Mesendoderm (in vitro differentiated cells): Measurements from ENCODE around the gene DHRS3. TPM values are rescaled to one million over a fixed set of nuclear protein-coding genes. Genes with fewer than 3 reads are reported as not detected.
"Not testable (repeated sequence)": the region's sequence is repeated elsewhere in the genome, so short reads cannot be mapped to it uniquely, and the experiment has no call there.

Experiments used
- DNase-seq: peaks from one replicate; pipeline ENCODE4 v3.0.0; 2013
- H2AK5ac ChIP-seq: 2 replicates; pipeline ENCODE4 v1.6.1; 2013; ENCODE audit warnings: low read length, inconsistent platforms
- H2BK120ac ChIP-seq: 2 replicates; pipeline ENCODE4 v1.6.1; 2013; ENCODE audit warnings: low read depth, mild to moderate bottlenecking, low read length, moderate library complexity, mixed read lengths
- H2BK15ac ChIP-seq: replicated peaks from 2 replicates; pipeline ENCODE4 v1.6.1; 2013; ENCODE audit warnings: low read depth, mild to moderate bottlenecking, moderate library complexity
- H2BK5ac ChIP-seq: 2 replicates; pipeline ENCODE4 v1.6.1; 2013; ENCODE audit warnings: low read length, inconsistent platforms
- H3K18ac ChIP-seq: 2 replicates; pipeline ENCODE4 v1.6.1; 2013; ENCODE audit warnings: mild to moderate bottlenecking, low read length, mixed read lengths
- H3K23ac ChIP-seq: one replicate; pipeline ENCODE4 v1.6.1; 2013; ENCODE audit warnings: low read length
- H3K27ac ChIP-seq: 2 replicates; pipeline ENCODE4 v1.5.1; 2013; ENCODE audit warnings: low read depth, mild to moderate bottlenecking, inconsistent platforms, low read length, moderate library complexity
- H3K27me3 ChIP-seq: 2 replicates; pipeline ENCODE4 v1.6.1; 2013; ENCODE audit warnings: low read length, control low read depth, mild to moderate bottlenecking, inconsistent platforms; ENCODE audit not compliant: insufficient read depth, poor library complexity
- H3K36me3 ChIP-seq: 2 replicates; pipeline ENCODE4 v1.6.1; 2013; ENCODE audit warnings: low read length, inconsistent platforms; ENCODE audit not compliant: control insufficient read depth, insufficient read depth
- H3K4ac ChIP-seq: one replicate; pipeline ENCODE4 v1.6.1; 2013; ENCODE audit warnings: low read depth, mild to moderate bottlenecking, low read length, moderate library complexity
- H3K4me1 ChIP-seq: 2 replicates; pipeline ENCODE4 v1.6.1; 2013; ENCODE audit warnings: low read depth, low read length, inconsistent platforms; ENCODE audit not compliant: control insufficient read depth
- H3K4me2 ChIP-seq: 2 replicates; pipeline ENCODE4 v1.6.1; 2013; ENCODE audit warnings: low read length
- H3K4me3 ChIP-seq: 2 replicates; pipeline ENCODE4 v1.5.1; 2013; ENCODE audit warnings: mild to moderate bottlenecking, low read length
- H3K56ac ChIP-seq: one replicate; pipeline ENCODE4 v1.6.1; 2013; ENCODE audit warnings: low read length
- H3K79me1 ChIP-seq: 2 replicates; pipeline ENCODE4 v1.6.1; 2013; ENCODE audit warnings: low read length, inconsistent platforms
- H3K79me2 ChIP-seq: 2 replicates; pipeline ENCODE4 v1.6.1; 2013; ENCODE audit warnings: mild to moderate bottlenecking, low read length; ENCODE audit not compliant: control insufficient read depth, insufficient read depth
- H3K9ac ChIP-seq: 2 replicates; pipeline ENCODE4 v1.6.1; 2013; ENCODE audit warnings: low read length, inconsistent platforms
- H4K5ac ChIP-seq: one replicate; pipeline ENCODE4 v1.6.1; 2013; ENCODE audit warnings: low read length
- H4K8ac ChIP-seq: one replicate; pipeline ENCODE4 v1.6.1; 2013; ENCODE audit warnings: low read depth, mild to moderate bottlenecking, control low read depth, low read length, moderate library complexity
- WGBS: extraction: QIAGEN DNeasy Blood & Tissue Kit; methylation state at CpG from one replicate; pipeline ENCODE4 v1.1.7; 2013; ENCODE audit warnings: low lambda C conversion rate, missing lambda C conversion rate; ENCODE audit not compliant: insufficient coverage; ENCODE audit errors: extremely low coverage; 5-methylcytosine and 5-hydroxymethylcytosine counted together
- small RNA-seq: library from polyadenylated mRNA; stranded (forward); fragments of <200 nt; extraction: miRNeasy Mini kit (QIAGEN cat#:217004); gene quantifications from one replicate; pipeline ENCODE3, GENCODE V24; 2013; ENCODE audit not compliant: insufficient read depth

The DHRS3 gene

DNA sequence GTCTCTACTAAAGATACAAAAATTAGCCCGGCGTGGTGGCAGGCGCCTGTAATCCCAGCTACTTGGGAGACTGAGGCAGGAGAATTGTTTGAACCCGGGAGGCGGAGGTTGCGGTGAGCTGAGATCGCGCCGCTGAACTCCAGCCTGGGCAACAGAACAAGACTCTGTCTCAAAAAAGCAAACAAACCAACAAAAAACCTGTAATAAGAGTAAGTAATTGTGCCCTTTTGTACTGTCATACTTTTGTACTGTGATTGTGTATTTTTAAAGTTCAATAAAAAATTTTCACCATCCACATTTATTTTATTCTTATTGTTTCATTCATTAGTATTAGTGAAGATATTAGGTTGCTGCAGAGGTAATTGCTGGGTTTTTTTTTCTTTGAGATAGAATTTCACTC lies 95.2 kb downstream of the DHRS3 start:
- not testable (repeated sequence) for H3K79me2 ChIP-seq, H3K4ac ChIP-seq, H3K9ac ChIP-seq, H3K27ac ChIP-seq, H4K5ac ChIP-seq, H3K79me1 ChIP-seq, H3K36me3 ChIP-seq, H3K18ac ChIP-seq, H3K4me1 ChIP-seq, H2BK120ac ChIP-seq, H2BK15ac ChIP-seq, H2AK5ac ChIP-seq, H3K23ac ChIP-seq, H3K56ac ChIP-seq, H3K27me3 ChIP-seq, H3K4me2 ChIP-seq, DNase-seq, H4K8ac ChIP-seq, H3K4me3 ChIP-seq, H2BK5ac ChIP-seq
- no CpG with 5 or more reads among the region's 9 CpGs for WGBS

DNA sequence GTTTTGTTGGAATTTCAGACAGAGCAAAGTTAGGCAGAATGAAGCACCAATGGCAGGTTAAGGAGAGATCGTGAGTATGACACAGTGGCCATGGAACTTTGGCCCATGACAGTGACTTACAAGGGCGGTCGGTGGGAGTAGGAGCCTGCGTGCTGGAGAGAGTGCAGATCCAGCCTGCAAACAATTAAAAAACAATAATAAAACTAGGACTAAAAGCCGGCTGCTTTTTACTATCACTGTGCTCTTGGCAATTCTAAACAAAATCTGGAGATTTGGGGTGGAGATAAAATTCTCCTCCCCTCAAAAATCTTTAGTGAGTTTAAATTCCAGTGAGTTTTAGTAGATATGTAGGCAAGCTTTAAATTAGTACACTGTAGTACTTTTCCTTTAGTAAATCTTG lies 96.9 kb downstream of the DHRS3 start:
- no peak overlapping the region for H3K27ac ChIP-seq
- no peak overlapping the region for H3K4me2 ChIP-seq
- H2AK5ac ChIP-seq: no peak overlapping the region
- no peaks in the 10 kb centered on the region for H3K36me3 ChIP-seq
- H3K9ac ChIP-seq: no peak overlapping the region
- no peak overlapping the region for H2BK120ac ChIP-seq
- H4K8ac ChIP-seq: no peak overlapping the region
- H3K79me2 ChIP-seq: no peaks in the 10 kb centered on the region
- H4K5ac ChIP-seq: no peak overlapping the region
- no peak overlapping the region for H3K23ac ChIP-seq
- no peaks in the 10 kb centered on the region for H3K4me1 ChIP-seq
- H2BK5ac ChIP-seq: no peak overlapping the region
- H3K4ac ChIP-seq: no peak overlapping the region
- H3K27me3 ChIP-seq: no peaks in the 10 kb centered on the region
- no peak overlapping the region for H3K4me3 ChIP-seq
- no peaks in the 10 kb centered on the region for H3K79me1 ChIP-seq
- WGBS: no CpG with 5 or more reads among the region's 5 CpGs
- H2BK15ac ChIP-seq: no peak overlapping the region
- no peak overlapping the region for H3K56ac ChIP-seq
- no peak for DNase-seq
- no peak overlapping the region for H3K18ac ChIP-seq

DNA sequence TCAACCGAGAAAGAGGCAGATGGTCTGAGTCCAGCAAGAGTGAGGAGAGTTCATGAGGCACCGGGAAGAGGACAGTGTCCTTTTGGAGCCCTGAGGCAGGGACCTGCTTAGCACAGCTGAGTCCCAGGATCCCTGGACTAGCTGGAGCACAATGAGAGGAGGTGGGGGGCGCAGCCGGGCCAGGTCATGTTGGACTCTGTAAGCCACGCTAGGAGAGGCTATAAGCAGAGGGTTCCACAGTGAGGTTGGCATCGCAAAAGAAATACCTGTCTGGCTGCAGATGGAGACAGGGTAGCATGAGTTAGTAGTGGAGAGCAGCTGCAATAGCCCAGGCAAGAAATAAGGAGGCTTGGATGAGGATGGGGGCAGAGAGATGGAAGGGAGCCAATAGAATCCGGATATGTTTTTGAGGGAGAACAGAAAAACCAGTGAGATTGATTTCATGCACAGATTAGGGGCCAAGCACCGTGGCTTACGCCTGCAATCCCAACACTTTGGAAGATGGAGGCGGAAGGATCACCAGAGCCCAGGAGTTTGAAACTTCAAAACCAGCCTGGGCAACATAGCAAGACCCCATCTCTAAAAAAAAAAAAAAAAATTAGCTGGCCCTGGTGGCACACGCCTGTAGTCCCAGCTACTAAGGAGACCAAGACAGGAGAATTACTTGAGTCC lies 98.2 kb downstream of the DHRS3 start:
- no peaks in the 10 kb centered on the region for H3K79me1 ChIP-seq
- H3K9ac ChIP-seq: no peak overlapping the region
- H4K5ac ChIP-seq: no peak overlapping the region
- no peak overlapping the region for H4K8ac ChIP-seq
- no peaks in the 10 kb centered on the region for H3K79me2 ChIP-seq
- H3K23ac ChIP-seq: no peak overlapping the region
- no peak overlapping the region for H3K56ac ChIP-seq
- no peak overlapping the region for H3K27ac ChIP-seq
- no peak for DNase-seq
- H3K36me3 ChIP-seq: no peaks in the 10 kb centered on the region
- no peaks in the 10 kb centered on the region for H3K4me1 ChIP-seq
- no peak overlapping the region for H2BK120ac ChIP-seq
- no peak overlapping the region for H3K18ac ChIP-seq
- no peak overlapping the region for H3K4me2 ChIP-seq
- H3K4me3 ChIP-seq: no peak overlapping the region
- no peak overlapping the region for H3K4ac ChIP-seq
- no peak overlapping the region for H2AK5ac ChIP-seq
- no peak overlapping the region for H2BK15ac ChIP-seq
- H3K27me3 ChIP-seq: no peaks in the 10 kb centered on the region
- no CpG with 5 or more reads among the region's 11 CpGs for WGBS
- no peak overlapping the region for H2BK5ac ChIP-seq

DNA sequence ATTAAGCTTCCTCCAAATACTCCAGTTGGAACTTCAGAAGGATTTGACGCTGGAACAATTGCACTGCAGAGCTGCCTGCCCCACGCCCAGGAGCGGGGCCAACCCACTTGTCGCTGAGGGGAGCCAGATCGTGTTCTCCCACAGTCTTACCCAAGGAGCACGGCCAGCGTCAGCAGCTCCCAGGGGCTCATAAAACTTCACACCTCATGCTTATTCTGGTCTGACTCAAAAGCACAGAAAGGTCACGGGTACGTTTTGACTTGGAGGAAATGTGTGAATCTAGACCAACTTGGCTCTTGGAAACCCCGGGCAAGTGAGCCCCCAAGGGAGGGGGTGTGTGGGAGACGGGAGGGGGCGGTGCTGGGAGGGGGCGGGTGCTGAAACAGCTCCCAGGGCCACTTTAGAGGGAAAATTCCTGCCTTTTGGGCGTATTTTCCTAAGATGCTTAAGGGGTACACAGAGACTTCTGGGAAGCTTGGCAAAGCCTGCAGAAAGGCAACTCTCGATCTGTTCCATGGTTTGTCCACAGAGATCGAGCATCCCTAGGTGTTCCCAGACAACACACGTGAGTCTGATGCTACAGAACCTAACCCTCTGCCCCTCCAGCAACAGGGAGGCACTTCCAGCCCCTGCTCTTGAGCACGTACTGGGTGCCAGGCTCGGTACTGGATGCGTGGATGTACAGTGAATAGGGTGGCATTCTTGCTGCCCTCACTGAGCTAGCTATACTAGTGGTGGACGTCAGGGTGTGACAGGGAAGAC lies 98.9 kb downstream of the DHRS3 start:
- Histone ChIP-seq H3K79me2 (no peaks in the 10 kb centered on the region), H3K27me3 (no peaks in the 10 kb centered on the region), H2BK5ac (no peak overlapping the region), H2BK15ac (no peak overlapping the region), H3K36me3 (no peaks in the 10 kb centered on the region), H3K4me2 (no peak overlapping the region), H4K5ac (no peak overlapping the region), H2AK5ac (no peak overlapping the region), H3K56ac (no peak overlapping the region), H3K4ac (no peak overlapping the region), H4K8ac (no peak overlapping the region), H3K23ac (no peak overlapping the region), H3K79me1 (no peaks in the 10 kb centered on the region), H3K4me1 (no peaks in the 10 kb centered on the region), H3K4me3 (no peak overlapping the region), H3K9ac (no peak overlapping the region), H3K27ac (no peak overlapping the region), H2BK120ac (no peak overlapping the region), H3K18ac (no peak overlapping the region)
- WGBS: no CpG with 5 or more reads among the region's 21 CpGs
- DNase-seq: no peak

Small RNA genes lying within 50 kb of the gene (small RNA-seq; reads per million reads assigned to genes)
- gene MIR6730: not detected
- gene RNU6ATAC18P: not detected
